Stimulated activated effector memory CD8-positive, alpha-beta T cell treated with anti-CD3 and anti-CD28 coated beads, Interleukin-12 subunit alpha, Interleukin-12 subunit beta, amount 100 ng/mL, for 72 hours (primary cell): ENCODE data around the gene ATP5F1A.
A peak's percentile ranks its signal among the peaks of the same experiment; 100 is the strongest.
"Not testable (repeated sequence)": the region's sequence is repeated elsewhere in the genome, so short reads cannot be mapped to it uniquely, and the experiment has no call there.

Experiments
- ATAC-seq: fragments of 150-1000 bp; cut with Tn5 transposase; 2 replicates; pipeline ENCODE4 v1.10.0; 2021
- DNase-seq, 2 donors: peaks; one replicate each; pipeline ENCODE4 v3.0.0; 2021 to 2022; ENCODE audit warnings: low spot score in 2 of 2
- H3K27ac Mint-ChIP-seq: one replicate; pipeline ENCODE4 v1.8.0; 2022; ENCODE audit warnings: mild to moderate bottlenecking, mixed read lengths
- H3K36me3 Mint-ChIP-seq: one replicate; pipeline ENCODE4 v1.8.0; 2022; ENCODE audit warnings: mild to moderate bottlenecking, mixed read lengths
- H3K4me1 Mint-ChIP-seq: one replicate; pipeline ENCODE4 v1.8.0; 2022; ENCODE audit warnings: mixed read lengths
- H3K4me3 Mint-ChIP-seq: one replicate; pipeline ENCODE4 v1.8.0; 2022; ENCODE audit warnings: mild to moderate bottlenecking, mixed read lengths
- H3K9me3 Mint-ChIP-seq: one replicate; pipeline ENCODE4 v1.8.0; 2022; ENCODE audit warnings: mixed read lengths

ATP5F1A gene

GRCh38 chr18:46067438-46068007 lies 30.6 kb downstream of the ATP5F1A start:
- Mint-ChIP-seq H3K27ac (no peak overlapping the region), H3K9me3 (no peaks in the 10 kb centered on the region)

GRCh38 chr18:46062781-46063180 lies 35.3 kb downstream of the ATP5F1A start:
- ATAC-seq (no peak), DNase-seq (no peak)
- Mint-ChIP-seq H3K36me3 (no peaks in the 10 kb centered on the region), H3K9me3 (no peaks in the 10 kb centered on the region), H3K4me1 (peaks cover 15% of the 10 kb centered on the region), H3K4me3 (no peak overlapping the region), H3K27ac (no peak overlapping the region)

More at GRCh38 chr18:46067438-46068007, 30.6 kb downstream of the ATP5F1A start:
- Mint-ChIP-seq H3K4me1 (peaks cover 32% of the 10 kb centered on the region), H3K36me3 (no peaks in the 10 kb centered on the region), H3K4me3 (no peak overlapping the region)
- ATAC-seq (no peak), DNase-seq (no peak)

- ATAC-seq = no peak
- H3K9me3 Mint-ChIP-seq = no peaks in the 10 kb centered on the region
- peaks cover 15% of the 10 kb centered on the region for H3K4me1 Mint-ChIP-seq
- no peaks in the 10 kb centered on the region for H3K36me3 Mint-ChIP-seq
- no peak overlapping the region for H3K4me3 Mint-ChIP-seq
- no peak overlapping the region for H3K27ac Mint-ChIP-seq
- DNase-seq = no peak
Measured at GRCh38 chr18:46061796-46062195, 36.3 kb downstream of the ATP5F1A start.

GRCh38 chr18:46061387-46061786 lies 36.7 kb downstream of the ATP5F1A start:
- H3K9me3 Mint-ChIP-seq = no peaks in the 10 kb centered on the region
- no peak overlapping the region for H3K27ac Mint-ChIP-seq
- H3K36me3 Mint-ChIP-seq = no peaks in the 10 kb centered on the region
- DNase-seq = no peak
- H3K4me3 Mint-ChIP-seq = no peak overlapping the region
- peaks cover 16% of the 10 kb centered on the region for H3K4me1 Mint-ChIP-seq
- no peak for ATAC-seq

- Mint-ChIP-seq H3K27ac (no peak overlapping the region), H3K9me3 (no peaks in the 10 kb centered on the region), H3K4me3 (no peak overlapping the region), H3K36me3 (no peaks in the 10 kb centered on the region), H3K4me1 (peaks cover 26% of the 10 kb centered on the region)
- ATAC-seq (no peak), DNase-seq (no peak)
Measured at GRCh38 chr18:46060359-46060841, 37.7 kb downstream of the ATP5F1A start.

GRCh38 chr18:46055838-46056230 lies 42.3 kb downstream of the ATP5F1A start:
- Mint-ChIP-seq H3K4me1 (peaks cover 50% of the 10 kb centered on the region), H3K27ac (peak overlapping the region; percentile 36), H3K36me3 (no peaks in the 10 kb centered on the region), H3K4me3 (peak overlapping the region; percentile 51), H3K9me3 (no peaks in the 10 kb centered on the region)
- no peak for ATAC-seq
- no peak for DNase-seq

GRCh38 chr18:46054956-46055837 lies 42.9 kb downstream of the ATP5F1A start:
- ATAC-seq (peak; percentile 87), DNase-seq (no peak)
- H3K4me3 Mint-ChIP-seq = peak overlapping the region; percentile 51
- H3K9me3 Mint-ChIP-seq = no peaks in the 10 kb centered on the region
- peak overlapping the region; percentile 36 for H3K27ac Mint-ChIP-seq
- H3K4me1 Mint-ChIP-seq = peaks cover 46% of the 10 kb centered on the region
- no peaks in the 10 kb centered on the region for H3K36me3 Mint-ChIP-seq

GRCh38 chr18:46053368-46054095 lies 44.6 kb downstream of the ATP5F1A start:
- H3K36me3 Mint-ChIP-seq = no peaks in the 10 kb centered on the region
- peak overlapping the region; percentile 37 for H3K27ac Mint-ChIP-seq
- peaks cover 46% of the 10 kb centered on the region for H3K4me1 Mint-ChIP-seq
- ATAC-seq (peak; percentile 70), DNase-seq (no peak)
- no peaks in the 10 kb centered on the region for H3K9me3 Mint-ChIP-seq
- H3K4me3 Mint-ChIP-seq = no peak overlapping the region

- Mint-ChIP-seq H3K4me3 (no peak overlapping the region), H3K36me3 (no peaks in the 10 kb centered on the region), H3K27ac (no peak overlapping the region), H3K4me1 (peaks cover 46% of the 10 kb centered on the region), H3K9me3 (no peaks in the 10 kb centered on the region)
- no peak for ATAC-seq
- no peak for DNase-seq
Measured at GRCh38 chr18:46051731-46052461, 46.2 kb downstream of the ATP5F1A start.

GRCh38 chr18:46050268-46050667 lies 47.8 kb downstream of the ATP5F1A start:
- DNase-seq (no peak), ATAC-seq (no peak)
- peaks cover 34% of the 10 kb centered on the region for H3K4me1 Mint-ChIP-seq
- no peaks in the 10 kb centered on the region for H3K36me3 Mint-ChIP-seq
- H3K4me3 Mint-ChIP-seq = no peak overlapping the region
- no peak overlapping the region for H3K27ac Mint-ChIP-seq
- H3K9me3 Mint-ChIP-seq = no peaks in the 10 kb centered on the region

GRCh38 chr18:46048641-46049040 lies 49.5 kb downstream of the ATP5F1A start:
- Mint-ChIP-seq H3K4me1 (peaks cover 20% of the 10 kb centered on the region), H3K9me3 (no peaks in the 10 kb centered on the region), H3K36me3 (no peaks in the 10 kb centered on the region), H3K4me3 (no peak overlapping the region), H3K27ac (no peak overlapping the region)
- DNase-seq (no peak), ATAC-seq (no peak)

- not testable (repeated sequence) for ATAC-seq, H3K4me3 Mint-ChIP-seq, DNase-seq, H3K36me3 Mint-ChIP-seq, H3K9me3 Mint-ChIP-seq, H3K27ac Mint-ChIP-seq
- peaks cover 23% of the 10 kb centered on the region for H3K4me1 Mint-ChIP-seq
Measured at GRCh38 chr18:46047369-46047768, 50.7 kb downstream of the ATP5F1A start.

- H3K9me3 Mint-ChIP-seq = no peaks in the 10 kb centered on the region
- H3K27ac Mint-ChIP-seq = no peak overlapping the region
- peaks cover 24% of the 10 kb centered on the region for H3K4me1 Mint-ChIP-seq
- DNase-seq (no peak), ATAC-seq (no peak)
- no peak overlapping the region for H3K4me3 Mint-ChIP-seq
- H3K36me3 Mint-ChIP-seq = no peaks in the 10 kb centered on the region
Measured at GRCh38 chr18:46046688-46047087, 51.4 kb downstream of the ATP5F1A start.

GRCh38 chr18:46046126-46046525 lies 52.0 kb downstream of the ATP5F1A start:
- Mint-ChIP-seq H3K4me1 (peaks cover 21% of the 10 kb centered on the region), H3K27ac (no peak overlapping the region), H3K4me3 (no peak overlapping the region), H3K36me3 (no peaks in the 10 kb centered on the region), H3K9me3 (no peaks in the 10 kb centered on the region)
- ATAC-seq (no peak), DNase-seq (no peak)

- Mint-ChIP-seq H3K4me3 (peak overlapping the region; percentile 14), H3K36me3 (no peaks in the 10 kb centered on the region), H3K9me3 (no peaks in the 10 kb centered on the region), H3K27ac (peak overlapping the region; percentile 23), H3K4me1 (peaks cover 36% of the 10 kb centered on the region)
- peak; percentile 72 for ATAC-seq
- no peak for DNase-seq
Measured at GRCh38 chr18:46042571-46043123, 55.4 kb downstream of the ATP5F1A start.
